HG02943 (cell line): Measurements from ENCODE around the gene POLR2B.
"Not testable (repeated sequence)": the region's sequence is repeated elsewhere in the genome, so short reads cannot be mapped to it uniquely, and the experiment has no call there.

Source experiments
- ATAC-seq: cut with Tn5 transposase; IDR thresholded peaks from one replicate; pipeline ENCODE4 v1.9.1; 2021; ENCODE audit warnings: mild to moderate bottlenecking, low read depth, moderate library complexity; ENCODE audit not compliant: unreplicated experiment

POLR2B gene

GRCh38 chr4:56981795-56982201, 3.1 kb downstream of the POLR2B start:
- ATAC-seq: no peak

GRCh38 chr4:56986192-56986591, 7.5 kb downstream of the POLR2B start:
- no peak for ATAC-seq

- ATAC-seq: no peak
Observed at GRCh38 chr4:56986952-56987351, 8.3 kb downstream of the POLR2B start.

GRCh38 chr4:56990109-56990905, 11.6 kb downstream of the POLR2B start:
- no peak for ATAC-seq

- no peak for ATAC-seq
Observed at GRCh38 chr4:56995525-56995924, 16.8 kb downstream of the POLR2B start.

GRCh38 chr4:56999751-57000150, 21.1 kb downstream of the POLR2B start:
- ATAC-seq: no peak

GRCh38 chr4:57013543-57014120, 34.9 kb downstream of the POLR2B start:
- ATAC-seq: no peak

GRCh38 chr4:57018980-57019379, 40.3 kb downstream of the POLR2B start:
- no peak for ATAC-seq

GRCh38 chr4:57020467-57021101, 41.9 kb downstream of the POLR2B start:
- no peak for ATAC-seq

GRCh38 chr4:57023104-57023503, 44.4 kb downstream of the POLR2B start:
- ATAC-seq: no peak

- ATAC-seq: no peak
Observed at GRCh38 chr4:57034520-57034919, 55.8 kb downstream of the POLR2B start.

- no peak for ATAC-seq
Observed at GRCh38 chr4:57037982-57038604, 59.4 kb downstream of the POLR2B start.

- ATAC-seq: no peak
Observed at GRCh38 chr4:57039345-57039744, 60.6 kb downstream of the POLR2B start.

- ATAC-seq: no peak
Observed at GRCh38 chr4:57040510-57040909, 61.8 kb downstream of the POLR2B start.

GRCh38 chr4:57041020-57041419, 62.3 kb downstream of the POLR2B start:
- ATAC-seq: no peak

- ATAC-seq: no peak
Observed at GRCh38 chr4:57042711-57043169, 64.0 kb downstream of the POLR2B start.

GRCh38 chr4:57043347-57044251, 64.9 kb downstream of the POLR2B start:
- ATAC-seq: no peak

GRCh38 chr4:57044279-57044678, 65.6 kb downstream of the POLR2B start:
- ATAC-seq: no peak

GRCh38 chr4:57044996-57045395, 66.3 kb downstream of the POLR2B start:
- ATAC-seq: no peak

- not testable (repeated sequence) for ATAC-seq
Observed at GRCh38 chr4:57047046-57047445, 68.3 kb downstream of the POLR2B start.
